Measurements from ENCODE around the gene SLC29A1.

- TF ChIP-seq CTCF (conservative IDR thresholded peaks at IDR 0.05; ENCODE audit: low read depth, low read length) (no peak), EZH2 (IDR thresholded peaks at IDR 0.05; ENCODE audit: borderline replicate concordance, low read depth, low read length, poor library complexity, severe bottlenecking) (no peak)
Observed at GRCh38 chr6:44188819-44189218, 34.6 kb upstream of the SLC29A1 start.

Measured in A673 (cell line).